ENCODE data around the gene ADSS1.

Gene ADSS1

DNA sequence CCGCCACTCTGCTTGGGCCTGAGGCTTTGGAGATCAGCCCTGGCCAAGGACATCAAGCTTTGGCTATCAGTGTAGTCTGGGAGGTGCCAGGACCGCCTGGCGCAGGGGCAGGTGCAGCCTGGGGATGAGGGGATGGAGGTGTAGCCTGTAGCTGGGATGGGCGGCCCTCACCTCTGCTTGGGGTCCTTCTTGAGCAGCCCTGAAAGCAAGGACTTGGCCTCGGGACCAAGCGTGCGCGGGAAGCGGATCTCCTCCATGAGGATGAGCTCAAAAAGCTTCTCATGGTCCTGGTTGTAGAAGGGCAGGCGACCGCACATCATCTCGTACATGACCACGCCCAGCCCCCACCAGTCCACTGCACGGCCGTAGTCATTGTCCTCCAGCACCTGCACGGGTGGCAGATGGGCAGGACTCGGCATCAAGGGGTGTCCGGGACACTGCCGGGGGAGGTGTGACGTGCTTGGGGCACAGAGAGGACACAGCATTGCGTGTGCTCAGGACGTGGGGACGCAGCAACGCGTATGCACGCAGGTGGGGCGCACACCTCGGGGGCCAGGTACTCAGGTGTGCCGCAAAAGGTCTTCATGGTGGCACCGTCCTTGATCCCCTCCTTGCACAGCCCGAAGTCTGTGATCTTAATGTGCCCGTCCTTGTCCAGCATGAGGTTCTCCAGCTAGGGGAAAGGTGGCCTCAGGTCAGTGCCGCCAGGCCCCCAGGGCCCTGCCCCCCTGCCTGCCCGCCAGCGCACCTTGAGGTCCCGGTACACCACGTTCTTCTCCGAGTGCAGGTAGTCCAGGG, 48.9 kb downstream of the ADSS1 start:
- TF ChIP-seq, protein P1, sequence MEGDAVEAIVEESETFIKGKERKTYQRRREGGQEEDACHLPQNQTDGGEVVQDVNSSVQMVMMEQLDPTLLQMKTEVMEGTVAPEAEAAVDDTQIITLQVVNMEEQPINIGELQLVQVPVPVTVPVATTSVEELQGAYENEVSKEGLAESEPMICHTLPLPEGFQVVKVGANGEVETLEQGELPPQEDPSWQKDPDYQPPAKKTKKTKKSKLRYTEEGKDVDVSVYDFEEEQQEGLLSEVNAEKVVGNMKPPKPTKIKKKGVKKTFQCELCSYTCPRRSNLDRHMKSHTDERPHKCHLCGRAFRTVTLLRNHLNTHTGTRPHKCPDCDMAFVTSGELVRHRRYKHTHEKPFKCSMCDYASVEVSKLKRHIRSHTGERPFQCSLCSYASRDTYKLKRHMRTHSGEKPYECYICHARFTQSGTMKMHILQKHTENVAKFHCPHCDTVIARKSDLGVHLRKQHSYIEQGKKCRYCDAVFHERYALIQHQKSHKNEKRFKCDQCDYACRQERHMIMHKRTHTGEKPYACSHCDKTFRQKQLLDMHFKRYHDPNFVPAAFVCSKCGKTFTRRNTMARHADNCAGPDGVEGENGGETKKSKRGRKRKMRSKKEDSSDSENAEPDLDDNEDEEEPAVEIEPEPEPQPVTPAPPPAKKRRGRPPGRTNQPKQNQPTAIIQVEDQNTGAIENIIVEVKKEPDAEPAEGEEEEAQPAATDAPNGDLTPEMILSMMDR (IDR thresholded peaks at IDR 0.05; ENCODE audit: low read depth, low read length) = no peak
- in situ Hi-C loops (cut with HindIII; ENCODE audit: low sequenced_read_pairs) = no loop called here
- DNase-seq (ENCODE audit: low read depth, low spot score) = no peak
- H3K4me3 ChIP-seq (ENCODE audit: low read depth, low read length) = no peak overlapping the region

DNA sequence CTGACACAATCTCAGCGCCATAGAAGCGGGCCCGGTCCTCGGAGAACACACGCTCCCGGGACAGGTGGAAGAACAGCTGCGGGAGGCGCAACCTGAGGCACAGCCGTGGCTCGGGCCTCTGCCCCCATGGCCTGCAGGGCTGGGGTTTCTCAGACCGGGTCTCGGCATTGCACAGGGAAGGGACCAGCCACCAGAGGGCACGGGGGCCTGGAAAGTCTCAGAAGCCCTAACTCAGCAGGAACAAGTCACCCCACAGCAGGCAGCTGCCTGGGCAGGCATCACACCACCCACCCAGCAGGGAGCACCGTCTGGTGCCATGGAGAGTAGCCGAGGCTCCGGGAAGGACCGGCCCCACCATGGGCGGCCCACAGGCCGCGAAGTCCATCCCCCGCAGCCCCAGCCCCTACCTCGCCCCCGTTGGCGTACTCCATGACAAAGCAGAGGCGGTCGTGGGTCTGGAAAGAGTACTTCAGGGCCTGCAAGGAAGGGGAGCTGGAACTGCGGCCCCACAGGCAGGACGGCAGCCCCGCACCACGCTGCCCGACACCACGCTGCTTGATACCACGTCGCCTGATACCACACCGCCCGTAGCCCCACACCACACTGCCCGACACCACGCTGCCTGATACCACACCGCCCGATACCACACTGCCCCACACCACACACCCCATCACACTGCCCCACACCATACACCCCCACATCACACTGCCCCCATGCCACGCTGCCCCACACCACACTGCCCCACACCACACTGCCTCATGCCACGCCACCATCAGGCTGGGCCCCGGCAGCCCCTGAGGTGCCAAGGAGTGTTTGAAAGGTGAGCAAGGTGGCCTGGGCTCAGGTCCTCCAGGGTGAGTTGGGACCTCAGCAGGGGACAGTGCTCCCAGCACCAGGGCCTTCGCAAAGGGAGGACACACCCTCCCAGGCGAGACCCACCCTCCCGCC, 49.8 kb downstream of the ADSS1 start:
- no peak for DNase-seq (ENCODE audit: low read depth, low spot score)
- TF ChIP-seq, protein P1 (IDR thresholded peaks at IDR 0.05; ENCODE audit: low read depth, low read length) = peak; percentile 22
- in situ Hi-C loops (cut with HindIII; ENCODE audit: low sequenced_read_pairs) = no loop called here
- H3K4me3 ChIP-seq (ENCODE audit: low read depth, low read length) = no peak overlapping the region

DNA sequence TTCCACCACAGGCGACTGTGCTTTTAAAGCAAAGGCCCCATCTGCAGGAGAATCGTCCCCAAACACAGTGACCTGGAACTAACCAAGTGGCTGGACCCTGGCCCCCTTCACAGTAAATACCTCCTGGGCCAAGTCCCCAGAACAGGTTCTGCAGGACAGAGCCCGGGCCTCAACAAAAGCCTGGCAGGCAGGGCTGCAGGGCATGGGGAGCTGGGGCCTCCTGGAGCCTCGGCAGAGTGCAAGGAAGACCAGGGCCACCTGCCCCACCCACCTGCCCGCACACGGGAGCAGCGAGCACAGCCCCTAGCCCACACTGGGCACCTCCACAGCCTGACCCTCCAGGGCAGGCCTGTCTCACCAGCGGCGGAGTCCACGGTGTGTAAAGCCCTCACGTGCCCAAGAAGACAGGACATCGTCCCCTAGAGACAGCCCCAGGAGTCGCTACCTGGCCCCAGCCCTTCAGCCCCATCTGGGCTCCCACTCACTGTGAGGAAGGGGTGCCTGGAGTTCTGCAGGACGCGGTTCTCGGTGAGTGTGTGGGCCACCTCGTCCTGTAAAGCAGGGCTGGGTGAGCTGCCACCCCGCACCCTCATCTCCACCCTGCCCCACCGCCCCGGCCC, 50.5 kb downstream of the ADSS1 start:
- no peak overlapping the region for H3K4me3 ChIP-seq (ENCODE audit: low read depth, low read length)
- DNase-seq (ENCODE audit: low read depth, low spot score) = no peak
- in situ Hi-C loops (cut with HindIII; ENCODE audit: low sequenced_read_pairs) = no loop called here
- TF ChIP-seq, protein P1 (IDR thresholded peaks at IDR 0.05; ENCODE audit: low read depth, low read length) = no peak

DNA sequence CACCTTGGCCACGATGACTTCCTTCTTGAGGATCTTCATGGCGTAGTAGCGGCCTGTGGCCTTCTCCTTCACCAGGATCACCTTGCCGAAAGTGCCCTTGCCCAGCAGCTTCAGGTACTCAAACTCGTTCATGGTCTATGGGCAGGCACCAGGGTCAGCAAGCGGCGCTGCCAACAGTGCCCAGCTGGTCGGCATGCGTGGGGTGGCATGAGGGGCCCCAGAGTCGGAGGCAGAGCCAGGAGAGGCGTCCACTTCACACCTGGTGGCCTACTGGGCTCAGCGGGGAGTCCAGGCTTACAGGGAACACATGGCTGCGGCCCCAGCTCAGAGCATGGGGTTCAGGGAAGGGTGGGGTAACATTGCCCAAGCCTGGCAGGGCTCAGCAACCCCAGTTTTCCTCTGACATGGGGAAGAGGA, 51.1 kb downstream of the ADSS1 start:
- in situ Hi-C loops (cut with HindIII; ENCODE audit: low sequenced_read_pairs) = no loop called here
- DNase-seq (ENCODE audit: low read depth, low spot score) = no peak
- TF ChIP-seq, protein P1 (IDR thresholded peaks at IDR 0.05; ENCODE audit: low read depth, low read length) = no peak
- no peak overlapping the region for H3K4me3 ChIP-seq (ENCODE audit: low read depth, low read length)

DNA sequence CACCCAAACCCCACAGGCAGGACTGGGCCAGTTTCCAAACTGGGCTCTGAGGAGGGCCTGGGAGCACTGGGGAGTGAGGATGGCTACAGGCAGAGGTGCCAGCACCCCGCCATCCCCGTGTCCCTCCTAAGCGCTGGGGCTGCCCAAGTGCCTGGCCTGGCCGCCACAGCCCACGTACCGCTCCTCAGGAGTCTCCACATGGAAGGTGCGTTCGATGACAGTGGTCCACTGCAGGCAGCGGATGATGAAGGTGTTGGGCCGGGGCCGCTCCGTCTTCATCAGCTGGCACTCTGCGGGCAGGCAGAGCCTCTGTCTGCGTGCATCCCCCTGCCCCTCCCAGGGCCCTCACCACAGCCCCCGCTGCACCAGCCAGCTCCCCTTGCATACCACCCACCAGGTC, 52.5 kb downstream of the ADSS1 start:
- H3K4me3 ChIP-seq (ENCODE audit: low read depth, low read length) = no peak overlapping the region
- in situ Hi-C loops (cut with HindIII; ENCODE audit: low sequenced_read_pairs) = no loop called here

More for the DNA sequence above, 52.5 kb downstream of the ADSS1 start:
- no peak for DNase-seq (ENCODE audit: low read depth, low spot score)
- TF ChIP-seq, protein P1 (IDR thresholded peaks at IDR 0.05; ENCODE audit: low read depth, low read length) = no peak

Data from astrocyte of the spinal cord (primary cell).